Endometrium (tissue), 2 donors: ENCODE data around the gene ANKH.
"Not testable (repeated sequence)": the region's sequence is repeated elsewhere in the genome, so short reads cannot be mapped to it uniquely, and the experiment has no call there.

Source experiments
- FAIRE-seq: peaks from 2 replicates; lab custom pipeline; 2012; peaks lifted over from hg19 to GRCh38; lab: Jason Lieb, UNC
- donor health status: control.
- donor health status: control.

Gene ANKH

DNA sequence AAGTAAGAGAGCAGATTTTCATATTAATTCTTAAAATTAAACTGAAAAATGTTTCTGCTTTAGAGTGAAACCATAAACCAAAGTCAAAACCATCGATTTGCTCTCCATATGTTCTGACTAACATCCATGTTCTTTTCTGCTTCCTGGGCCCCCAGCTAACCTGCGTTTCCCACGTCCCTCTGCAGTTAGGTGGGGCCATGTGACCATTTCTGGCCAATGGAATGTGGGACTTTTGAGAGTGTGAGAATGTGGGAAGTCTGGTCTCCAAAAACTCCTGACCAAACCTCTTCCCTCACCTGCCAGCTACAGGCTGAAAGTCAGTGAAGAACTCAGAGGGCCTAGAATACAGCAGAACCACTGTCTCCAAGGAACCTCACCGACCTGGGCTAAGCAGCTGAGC, 44.9 kb downstream of the ANKH start:
- FAIRE-seq, result no peak

GRCh38 chr5:14825977-14826376, 45.6 kb downstream of the ANKH start:
- FAIRE-seq, result no peak

- FAIRE-seq, result no peak
These were observed 47.1 kb downstream of the ANKH start for GRCh38 chr5:14824499-14824898.

DNA sequence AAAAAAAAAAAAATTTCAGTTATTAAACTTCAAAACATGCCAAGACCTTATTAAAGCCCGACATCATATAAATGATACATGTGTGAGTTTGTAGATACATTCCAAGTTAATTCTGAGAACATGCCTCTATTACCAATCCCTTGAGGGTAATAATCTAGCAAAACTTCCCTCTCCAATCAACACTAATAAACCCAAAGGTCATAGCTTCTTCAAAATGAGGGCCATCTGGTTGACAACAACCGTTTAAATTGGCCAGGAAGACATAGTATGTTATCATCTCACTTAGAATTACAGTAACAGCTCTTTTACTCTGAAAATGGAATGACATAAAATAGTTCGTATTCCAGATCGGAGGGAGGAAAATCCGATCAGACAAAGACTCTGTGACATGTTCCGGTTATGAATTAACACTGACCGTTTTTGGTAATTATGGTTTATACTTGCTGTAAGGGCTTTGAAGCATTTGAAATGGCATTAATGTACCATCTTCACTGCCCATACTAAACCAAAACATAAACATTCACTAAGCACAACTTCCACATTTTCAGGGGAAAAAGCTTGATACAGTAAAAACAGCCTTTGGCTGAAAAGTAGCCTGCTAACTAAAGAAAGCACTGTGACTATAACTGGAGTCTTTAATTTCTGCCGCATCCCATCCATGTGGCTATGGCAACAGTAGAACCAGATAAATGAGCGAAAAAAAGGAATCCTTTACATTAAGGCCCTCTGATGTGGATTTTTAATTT, 50.3 kb downstream of the ANKH start:
- FAIRE-seq, result no peak

GRCh38 chr5:14818931-14819790, 52.4 kb downstream of the ANKH start:
- no peak for FAIRE-seq

GRCh38 chr5:14817762-14818136, 53.8 kb downstream of the ANKH start:
- FAIRE-seq, result not testable (repeated sequence)

DNA sequence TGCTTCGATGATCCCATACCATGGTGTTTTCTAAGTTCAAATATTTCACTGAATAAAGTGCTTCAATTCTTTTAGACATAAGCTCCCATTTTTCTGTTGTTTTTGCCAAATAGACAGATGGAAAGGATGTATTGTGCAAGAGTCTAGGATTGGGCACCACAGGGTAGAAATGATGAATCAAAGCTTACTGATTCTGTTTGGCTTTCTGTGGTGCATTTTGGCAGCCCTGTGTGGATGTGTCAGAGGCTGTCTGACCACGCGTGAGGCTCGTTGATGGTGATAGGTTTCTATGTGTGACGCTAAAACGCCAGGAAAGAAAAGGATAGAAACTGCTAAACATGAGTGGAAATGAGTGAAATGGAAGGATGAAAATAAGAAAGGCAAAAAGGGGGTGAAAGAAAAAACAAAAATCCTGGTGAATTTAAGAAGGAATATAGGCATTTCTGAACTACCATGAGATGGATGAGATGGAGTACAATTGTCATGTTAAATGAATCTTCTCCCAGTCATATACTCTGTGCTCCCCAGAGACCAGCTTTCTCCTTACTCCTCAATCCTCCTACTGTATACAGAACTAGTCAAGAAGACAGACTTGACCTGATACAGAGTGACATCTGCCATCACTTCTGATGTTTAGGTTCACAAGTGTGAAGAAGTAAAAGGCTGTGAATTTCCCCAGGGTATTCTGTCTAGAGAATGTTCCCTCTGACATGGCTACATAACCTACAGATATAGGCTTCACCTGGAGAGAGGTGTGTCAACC, 54.4 kb downstream of the ANKH start:
- no peak for FAIRE-seq

DNA sequence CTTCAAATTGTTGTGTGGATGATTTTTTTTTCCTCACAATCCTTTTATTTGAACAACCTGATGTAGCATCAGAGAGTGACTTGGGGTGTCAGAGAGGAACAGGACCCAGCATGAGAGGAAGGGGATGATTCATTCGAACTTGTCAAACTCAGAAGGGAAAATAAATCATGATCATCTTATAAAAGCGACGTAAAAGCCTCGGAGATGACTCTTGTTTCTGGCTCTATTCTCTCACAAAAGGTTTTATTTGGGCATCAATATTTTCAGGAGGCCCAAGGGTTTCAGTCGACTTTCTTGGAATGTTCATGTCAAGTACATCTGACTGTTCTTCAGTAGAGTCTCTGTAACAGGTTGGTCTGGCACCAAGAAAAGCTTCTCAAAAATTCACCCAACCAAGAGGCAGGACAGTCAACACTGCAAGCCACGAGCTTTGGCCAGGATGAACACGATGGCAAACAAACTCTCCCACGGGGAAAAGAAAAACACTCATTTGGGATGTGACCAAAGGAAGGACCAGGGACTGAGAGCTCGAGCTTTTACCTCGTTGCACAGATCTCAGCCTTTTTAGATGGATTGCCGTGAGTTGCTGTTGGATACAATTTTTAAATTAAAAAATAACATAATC, 55.1 kb downstream of the ANKH start:
- FAIRE-seq, result no peak

DNA sequence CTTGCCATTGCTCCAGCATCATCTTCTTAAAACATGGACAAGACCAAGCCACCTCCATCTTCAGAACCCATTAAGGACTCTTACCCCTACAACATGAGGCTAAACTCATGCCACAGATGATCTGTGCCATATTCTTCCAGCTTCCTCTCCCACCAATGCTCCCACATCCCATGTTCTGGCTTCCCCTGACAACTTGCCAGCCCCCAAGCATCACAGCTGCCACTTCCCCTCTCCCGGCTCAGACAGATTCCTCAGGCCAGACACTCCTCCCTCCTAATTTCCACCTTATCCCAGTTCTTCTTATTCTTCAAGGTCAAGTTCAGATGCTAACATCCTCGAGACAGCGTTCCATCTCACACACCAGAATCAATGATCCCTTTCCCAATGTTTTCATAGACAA, 57.8 kb downstream of the ANKH start:
- FAIRE-seq, result no peak

DNA sequence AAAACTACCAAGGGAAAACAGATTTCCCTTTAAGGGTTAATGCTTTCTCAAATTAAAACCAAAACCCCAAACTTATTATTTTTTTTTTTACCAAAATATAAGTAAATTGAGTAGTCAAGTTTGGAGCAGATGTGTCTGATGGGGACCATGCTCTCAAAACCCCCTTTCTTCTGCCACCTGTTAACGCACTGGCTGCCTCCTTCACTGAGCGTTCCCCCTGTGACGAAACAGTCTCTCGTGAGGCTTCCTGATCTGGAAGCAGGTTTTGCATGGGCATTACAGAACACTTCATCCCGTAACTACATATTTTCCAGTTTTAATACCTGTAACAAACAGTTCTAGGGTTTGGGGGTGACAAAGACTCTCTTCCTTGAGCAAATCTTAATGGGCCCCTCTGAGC, 59.4 kb downstream of the ANKH start:
- no peak for FAIRE-seq

GRCh38 chr5:14810928-14811572, 60.5 kb downstream of the ANKH start:
- no peak for FAIRE-seq

DNA sequence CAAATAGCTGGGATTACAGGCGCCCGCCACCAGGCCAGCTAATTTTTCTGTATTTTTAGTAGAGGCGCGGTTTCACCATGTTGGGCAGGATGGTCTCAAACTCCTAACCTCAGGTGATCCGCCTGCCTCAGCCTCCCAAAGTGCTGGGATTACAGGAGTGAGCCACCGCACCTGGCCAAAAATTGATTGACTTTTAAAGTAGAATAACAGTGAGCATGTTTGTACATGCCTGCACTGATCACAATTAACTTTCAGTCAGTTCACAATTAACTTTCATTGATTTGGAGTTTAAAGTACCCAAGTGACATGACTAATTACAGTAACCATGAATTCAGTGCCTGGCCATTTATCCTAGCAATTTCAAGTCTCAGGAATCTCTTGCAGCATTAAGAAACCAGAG, 61.3 kb downstream of the ANKH start:
- FAIRE-seq, result no peak

DNA sequence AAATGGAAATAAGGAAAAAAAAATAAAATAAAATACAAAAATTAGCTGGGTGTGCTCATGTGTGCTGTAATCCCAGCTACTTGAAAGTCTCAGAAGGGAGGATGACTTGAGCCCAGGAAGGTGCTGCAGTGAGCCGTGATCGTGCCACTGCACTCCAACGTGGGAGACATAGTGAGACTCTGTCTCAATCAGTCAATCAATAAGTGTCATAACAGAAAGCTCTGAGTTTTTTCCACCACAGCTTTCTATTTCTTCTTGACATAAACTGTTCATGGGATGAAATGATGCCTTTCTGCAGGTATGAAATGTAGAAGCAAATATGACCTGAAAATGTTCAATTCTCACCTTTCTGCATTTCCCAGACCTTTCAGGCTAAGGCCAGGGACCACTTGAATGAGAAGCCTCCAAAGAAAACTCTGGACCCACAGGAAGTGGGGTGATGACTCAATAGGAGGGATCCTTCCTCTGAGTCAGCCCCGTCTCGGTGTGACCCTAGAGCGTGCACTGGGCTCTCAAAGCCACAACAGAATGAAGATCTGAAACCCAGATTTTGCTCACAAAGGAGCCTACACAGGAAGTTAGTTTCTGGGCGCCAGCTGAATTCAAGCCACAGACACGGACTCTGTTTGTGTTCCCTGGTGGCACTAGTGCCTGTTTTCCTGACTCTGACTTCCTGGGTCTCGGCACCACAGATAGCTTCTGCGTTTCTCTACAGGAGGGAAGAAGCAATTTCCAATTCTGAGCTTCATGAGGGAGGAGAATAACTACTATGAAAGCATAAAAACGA, 62.0 kb downstream of the ANKH start:
- no peak for FAIRE-seq

DNA sequence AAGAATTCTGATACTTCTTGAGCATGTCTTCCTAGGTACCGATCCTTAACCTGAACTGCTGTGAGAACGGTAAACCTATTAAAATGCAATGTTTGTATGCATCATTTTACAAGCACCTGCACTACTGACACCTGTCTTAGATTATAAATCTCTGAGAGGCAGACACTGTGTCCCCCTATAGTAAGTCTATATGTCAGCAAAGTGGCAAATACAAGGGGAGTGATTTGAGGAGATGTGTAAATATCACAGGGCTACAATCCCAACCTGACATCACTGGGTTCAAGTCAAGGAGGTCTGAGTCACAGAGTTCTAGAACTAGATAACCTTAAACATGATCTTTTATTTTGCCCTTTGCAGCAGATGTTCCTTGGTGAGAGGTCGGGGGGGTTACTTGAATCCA, 64.1 kb downstream of the ANKH start:
- FAIRE-seq, result no peak

DNA sequence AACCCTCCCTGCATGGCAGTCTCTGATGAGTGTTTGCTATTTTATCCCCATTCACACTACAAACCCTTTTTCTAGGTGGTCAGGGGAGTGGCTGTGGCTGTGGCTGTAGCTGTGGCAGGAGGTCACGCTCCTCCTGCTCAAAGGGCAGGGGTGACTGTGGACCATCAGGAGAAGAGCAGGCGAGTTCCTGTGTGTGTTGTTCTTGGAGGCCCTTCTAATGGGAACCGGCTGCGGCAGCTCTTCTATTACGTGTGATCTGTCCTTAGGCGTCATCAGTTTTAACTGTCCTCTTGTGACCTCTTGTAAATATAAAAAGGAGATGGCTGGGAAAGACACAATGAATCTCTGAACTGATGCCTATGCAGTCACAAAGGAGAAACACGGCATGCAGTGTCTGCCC, 65.1 kb downstream of the ANKH start:
- FAIRE-seq, result no peak

GRCh38 chr5:14802541-14802940, 69.0 kb downstream of the ANKH start:
- no peak for FAIRE-seq

DNA sequence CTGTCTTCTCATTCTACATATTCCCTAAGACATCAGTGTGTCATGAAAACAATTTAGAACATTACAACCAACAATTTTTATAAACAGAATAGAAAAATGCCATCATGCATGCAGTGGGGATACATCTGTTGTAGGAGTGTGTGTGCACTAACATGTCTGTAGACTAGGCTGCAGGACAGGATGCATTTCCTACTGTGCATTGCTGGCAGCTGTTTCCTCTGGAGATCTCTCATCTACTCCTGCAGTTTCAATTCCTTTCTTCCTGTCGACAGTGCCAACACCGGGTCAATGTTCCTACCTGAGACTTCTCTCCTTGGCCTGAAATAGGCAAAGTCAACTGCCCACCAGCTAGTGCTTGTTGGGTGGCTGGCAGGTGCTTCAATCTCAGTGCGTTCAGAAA, 69.8 kb downstream of the ANKH start:
- no peak for FAIRE-seq

DNA sequence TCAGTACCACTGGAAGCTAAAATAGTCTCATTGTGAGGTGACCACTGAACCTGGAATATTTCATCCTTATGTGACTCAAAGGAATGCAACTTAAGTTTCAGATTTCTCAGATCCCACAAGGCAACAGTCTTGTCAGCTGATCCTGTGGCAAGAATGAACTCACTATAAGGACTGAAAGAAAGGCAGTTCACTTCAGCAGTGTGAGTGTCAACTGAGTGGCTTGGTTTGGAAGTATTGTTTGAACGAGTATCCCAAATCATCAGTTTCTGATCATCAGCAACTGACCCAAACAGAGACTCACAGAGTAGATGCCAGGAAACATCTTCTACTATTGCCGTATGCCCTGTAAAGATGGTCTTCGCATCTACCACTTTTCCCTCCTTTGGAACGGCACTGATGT, 74.2 kb downstream of the ANKH start:
- not testable (repeated sequence) for FAIRE-seq

DNA sequence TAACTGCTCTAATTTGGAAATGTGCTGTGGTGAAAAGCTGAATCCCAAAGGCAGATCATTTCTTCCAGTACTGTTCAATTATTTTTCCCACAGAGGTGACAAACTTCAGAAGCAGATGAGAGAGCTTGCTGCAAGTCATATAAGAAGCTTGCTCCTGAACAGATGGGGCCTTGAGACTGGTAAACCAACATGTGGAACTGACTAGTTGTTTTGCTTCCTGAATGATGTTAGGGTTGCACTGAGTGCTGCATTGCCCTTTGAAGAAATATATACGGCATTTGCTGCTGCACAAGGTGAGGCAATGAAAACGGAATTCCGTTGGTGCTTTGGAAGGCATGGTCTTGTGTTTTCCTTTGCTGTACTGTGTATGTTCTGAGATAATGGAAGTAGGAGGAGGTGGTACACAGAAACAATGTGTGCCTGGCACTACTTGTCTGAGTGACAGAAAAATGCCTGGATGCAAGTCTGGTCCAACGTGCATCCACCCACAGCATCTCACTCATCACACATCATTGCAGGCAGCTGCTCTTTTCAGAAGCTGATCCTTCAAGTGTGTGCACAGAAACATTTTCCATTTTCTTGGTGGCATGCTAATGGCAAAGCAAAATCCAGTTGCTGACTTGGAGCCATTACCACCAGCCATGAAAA, 76.9 kb downstream of the ANKH start:
- FAIRE-seq, result no peak

DNA sequence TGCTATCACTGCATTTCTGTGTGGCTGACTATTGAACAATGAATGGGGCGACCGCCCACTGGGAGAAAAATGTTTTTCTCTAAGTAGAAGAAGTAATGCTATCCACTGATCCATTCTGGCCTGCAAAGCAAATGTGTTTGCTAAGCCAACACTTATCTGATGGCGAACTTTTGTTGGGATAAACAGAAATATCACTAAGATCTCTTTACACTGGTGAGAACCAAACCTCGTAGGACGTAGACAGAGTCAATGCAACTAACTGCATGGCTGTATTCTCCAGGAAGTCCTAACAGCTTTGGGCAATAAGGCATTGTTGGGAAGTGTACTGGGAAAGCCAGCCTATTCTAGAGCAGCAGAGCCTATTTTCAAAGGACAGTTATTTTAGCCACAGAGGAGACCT, 77.7 kb downstream of the ANKH start:
- FAIRE-seq, result no peak

DNA sequence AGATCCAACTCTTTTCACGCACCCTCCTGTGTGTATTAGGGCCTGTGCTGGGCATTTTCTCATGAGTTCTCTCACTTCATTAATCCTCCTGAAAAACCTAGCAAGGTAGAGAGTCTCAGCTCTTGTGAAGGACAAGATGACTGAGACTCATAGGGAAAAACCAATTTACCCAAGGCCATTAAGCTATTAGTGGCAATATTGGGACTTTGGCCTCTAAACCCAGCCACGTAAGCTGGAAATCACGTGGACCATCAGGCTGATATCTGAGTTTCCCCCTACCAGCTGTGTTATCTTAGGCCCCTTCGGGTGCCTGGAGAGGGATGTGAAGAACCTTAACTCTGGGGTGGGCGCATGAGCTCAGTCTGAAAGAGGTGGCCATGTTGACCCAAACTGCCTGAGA, 80.7 kb downstream of the ANKH start:
- no peak for FAIRE-seq
